Caco-2 (cell line): Measurements from ENCODE around the gene WWOX. TPM values are rescaled to one million over a fixed set of nuclear protein-coding genes. Genes with fewer than 3 reads are reported as not detected.

Experiments
- BruUV-seq: library from RNA; stranded (reverse); fragments of 400-500 nt; replicated peaks from 2 replicates; lab custom pipeline; 2021; lab: Mats Ljungman, UMichigan
- CTCF ChIA-PET: fragments of 300-600 bp; sonication (Branson Sonifier 250); formaldehyde crosslinking; loops from one replicate; lab custom pipeline; 2022; ENCODE audit warnings: antibody characterized with exemption; lab: Charles Lee
- POLR2A ChIA-PET: fragments of 300-600 bp; sonication (Branson Sonifier 250); formaldehyde crosslinking; loops from one replicate; lab custom pipeline; 2022; ENCODE audit warnings: antibody characterized with exemption; lab: Charles Lee
- DNase-seq, 2 experiments: peaks; one replicate each; pipeline versions ENCODE4 v3.0.0 to v3.0.0-alpha.2; 2020 to 2022
- H3K27me3 ChIP-seq: replicated peaks from 2 replicates; pipeline ENCODE4 v1.6.0; 2011; ENCODE audit warnings: low read length; ENCODE audit not compliant: control insufficient read depth, insufficient read depth
- H3K36me3 ChIP-seq: 2 replicates; pipeline ENCODE4 v1.5.1; 2011; ENCODE audit warnings: low read length; ENCODE audit not compliant: control insufficient read depth, insufficient read depth
- H3K4me1 ChIP-seq: fragments of 250-450 bp; sonication (Bioruptor Pico); 2 replicates; pipeline ENCODE4 v1.5.1; 2020; ENCODE audit warnings: mild to moderate bottlenecking
- H3K4me3 ChIP-seq: 2 replicates; pipeline ENCODE4 v1.5.1; 2011; ENCODE audit warnings: low read depth, mild to moderate bottlenecking, control low read depth, low read length
- H3K9me3 ChIP-seq: fragments of 250-450 bp; sonication (Bioruptor Pico); 2 replicates; pipeline ENCODE4 v1.5.1; 2020; ENCODE audit warnings: mild to moderate bottlenecking, moderate library complexity
- H3K27ac Mint-ChIP-seq: one replicate; pipeline ENCODE4 v1.8.0; 2022; ENCODE audit warnings: mixed read lengths; ENCODE audit not compliant: unreplicated experiment
- H3K27me3 Mint-ChIP-seq: one replicate; pipeline ENCODE4 v1.8.0; 2022; ENCODE audit warnings: mixed read lengths; ENCODE audit not compliant: insufficient read depth, unreplicated experiment
- H3K36me3 Mint-ChIP-seq: one replicate; pipeline ENCODE4 v1.8.0; 2022; ENCODE audit warnings: mild to moderate bottlenecking, mixed read lengths; ENCODE audit not compliant: insufficient read depth, unreplicated experiment
- H3K4me1 Mint-ChIP-seq: one replicate; pipeline ENCODE4 v1.8.0; 2022; ENCODE audit warnings: low read depth, mixed read lengths; ENCODE audit not compliant: unreplicated experiment
- H3K4me3 Mint-ChIP-seq: one replicate; pipeline ENCODE4 v1.8.0; 2022; ENCODE audit warnings: mild to moderate bottlenecking, moderate library complexity, mixed read lengths; ENCODE audit not compliant: unreplicated experiment
- H3K9me3 Mint-ChIP-seq: one replicate; pipeline ENCODE4 v1.8.0; 2022; ENCODE audit warnings: mixed read lengths; ENCODE audit not compliant: unreplicated experiment
- CTCF ChIP-seq, 2 experiments: fragments of 200-600 bp in 1 of 2; IDR thresholded peaks; 1 replicate in 1 of 2; 2 replicates in 1 of 2; pipeline versions ENCODE4 v1.5.1 to v1.8.0; 2011 to 2022; ENCODE audit warnings: antibody characterized with exemption in 1 of 2, control low read depth in 1 of 2, inconsistent platforms in 1 of 2, low read depth in 1 of 2, low read length in 1 of 2, mild to moderate bottlenecking in 1 of 2, moderate library complexity in 1 of 2; ENCODE audit not compliant: insufficient read depth in 1 of 2, severe bottlenecking in 1 of 2, unreplicated experiment in 1 of 2
- intact Hi-C: fragments of 100-400 bp; cut with micrococcal nuclease; formaldehyde crosslinking; loops from one replicate; pipeline ENCODE4 v1.10.0; 2022; ENCODE audit not compliant: unreplicated experiment
- total RNA-seq: library from RNA; stranded (reverse); gene quantifications from 2 replicates; pipeline ENCODE4 v1.2.3, GENCODE V29; 2022

Gene WWOX
- total RNA-seq, 1 experiment from 2014 or later = 45.0 TPM

GRCh38 chr16:79195938-79196337, 1096.5 kb downstream of the WWOX start:
- BruUV-seq = no TSS peak
- no peak for TF ChIP-seq CTCF (IDR thresholded peaks at IDR 0.05; ENCODE audit: insufficient read depth in 1 of 2, low read depth in 1 of 2, low read length in 1 of 2, severe bottlenecking in 1 of 2, unreplicated experiment in 1 of 2)
- no peaks in the 10 kb centered on the region for H3K36me3 Mint-ChIP-seq
- Histone ChIP-seq H3K27me3 (no peaks in the 10 kb centered on the region), H3K4me3 (no peak overlapping the region), H3K9me3 (no peaks in the 10 kb centered on the region), H3K36me3 (no peaks in the 10 kb centered on the region), H3K4me1 (no peaks in the 10 kb centered on the region)
- CTCF ChIA-PET = no interaction called here
- POLR2A ChIA-PET = no interaction called here
- H3K4me1 Mint-ChIP-seq = no peaks in the 10 kb centered on the region
- H3K4me3 Mint-ChIP-seq = no peak overlapping the region
- H3K27ac Mint-ChIP-seq = no peak overlapping the region
- no peaks in the 10 kb centered on the region for H3K9me3 Mint-ChIP-seq
- DNase-seq = no peak
- peaks cover 5% of the 10 kb centered on the region for H3K27me3 Mint-ChIP-seq
- intact Hi-C loops = no loop called here

- no peak overlapping the region for H3K27ac Mint-ChIP-seq
- H3K4me1 Mint-ChIP-seq = no peaks in the 10 kb centered on the region
- no TSS peak for BruUV-seq
- ChIA-PET CTCF (no interaction called here), POLR2A (no interaction called here)
- Histone ChIP-seq H3K36me3 (no peaks in the 10 kb centered on the region), H3K4me3 (no peak overlapping the region), H3K4me1 (no peaks in the 10 kb centered on the region), H3K9me3 (no peaks in the 10 kb centered on the region), H3K27me3 (no peaks in the 10 kb centered on the region)
- intact Hi-C loops = no loop called here
- H3K4me3 Mint-ChIP-seq = no peak overlapping the region
- no peak for DNase-seq
- H3K36me3 Mint-ChIP-seq = no peaks in the 10 kb centered on the region
- H3K9me3 Mint-ChIP-seq = no peaks in the 10 kb centered on the region
- no peak for TF ChIP-seq CTCF (IDR thresholded peaks at IDR 0.05; ENCODE audit: insufficient read depth in 1 of 2, low read depth in 1 of 2, low read length in 1 of 2, severe bottlenecking in 1 of 2, unreplicated experiment in 1 of 2)
- H3K27me3 Mint-ChIP-seq = peaks cover 4% of the 10 kb centered on the region
Measured at GRCh38 chr16:79201436-79201835, 1102.0 kb downstream of the WWOX start.

GRCh38 chr16:79202977-79203376, 1103.5 kb downstream of the WWOX start:
- Mint-ChIP-seq H3K9me3 (no peaks in the 10 kb centered on the region), H3K27ac (no peak overlapping the region), H3K4me1 (no peaks in the 10 kb centered on the region), H3K4me3 (no peak overlapping the region), H3K36me3 (no peaks in the 10 kb centered on the region), H3K27me3 (peaks cover 2% of the 10 kb centered on the region)
- Histone ChIP-seq H3K4me3 (no peak overlapping the region), H3K4me1 (no peaks in the 10 kb centered on the region), H3K9me3 (no peaks in the 10 kb centered on the region), H3K36me3 (no peaks in the 10 kb centered on the region), H3K27me3 (no peaks in the 10 kb centered on the region)
- ChIA-PET POLR2A (no interaction called here), CTCF (no interaction called here)
- no TSS peak for BruUV-seq
- intact Hi-C loops = no loop called here
- no peak for DNase-seq
- TF ChIP-seq CTCF (IDR thresholded peaks at IDR 0.05; ENCODE audit: insufficient read depth in 1 of 2, low read depth in 1 of 2, low read length in 1 of 2, severe bottlenecking in 1 of 2, unreplicated experiment in 1 of 2) = no peak
